ENCODE data around the gene DNAJC13. TPM values are rescaled to one million over a fixed set of nuclear protein-coding genes. Genes with fewer than 3 reads are reported as not detected.

Gene DNAJC13
- total and polyA plus RNA-seq, 12 donors: 7.4 to 50.5 (median 38.4) TPM

GRCh38 chr3:132418916-132419315 lies 1.6 kb downstream of the DNAJC13 start:
- Histone ChIP-seq H3K36me3 (replicated peaks in 1 of 2) (no peaks in the 10 kb centered on the region), H3K27me3 (no peaks in the 10 kb centered on the region), H3K27ac (peak overlapping the region in 1 of 5 donors; percentile 93), H3K4me1 (replicated peaks in 1 of 2) (peaks cover 5 to 33% of the 10 kb centered on the region in 2 donors), H3K9me3 (replicated peaks in 1 of 3) (no peaks in the 10 kb centered on the region), H3K4me3 (peak overlapping the region in 1 of 4 donors; percentile 82)
- intact Hi-C loops (cut with DNase I): no loop called here
- no peak for DNase-seq
- TF ChIP-seq POLR2A (IDR thresholded peaks at IDR 0.05): no peak
- TF ChIP-seq CTCF (IDR thresholded peaks at IDR 0.05): no peak
- WGBS, 4 donors: 17 to 20% (median 19%) methylated on average over 4 of the region's 4 CpGs

DNA sequence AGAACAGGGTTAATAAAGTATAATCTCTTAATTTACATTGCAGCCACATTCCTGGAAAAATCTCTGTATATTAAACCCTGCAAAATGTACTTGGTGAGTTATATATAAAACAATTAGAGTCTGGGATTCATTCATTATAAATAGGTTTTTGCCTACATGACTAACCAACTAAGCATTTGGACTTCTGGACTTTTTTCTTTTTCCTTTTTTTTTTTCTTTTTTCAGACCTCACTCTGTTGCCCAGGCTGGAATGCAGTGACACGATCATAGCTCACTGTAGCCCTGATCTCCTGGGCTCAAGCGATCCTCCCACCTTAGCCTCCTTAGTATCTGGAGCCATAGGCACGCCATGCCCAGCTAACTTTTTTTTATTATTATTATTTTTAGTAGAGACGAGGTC lies 4.5 kb downstream of the DNAJC13 start:
- H3K27ac ChIP-seq: no peak overlapping the region
- peak in 1 of 7 donors; percentile 8 for DNase-seq
- no peaks in the 10 kb centered on the region for H3K9me3 ChIP-seq (replicated peaks in 1 of 3)
- WGBS, 4 donors: 82 to 87% (median 84%) methylated on average over 4 of the region's 4 CpGs
- TF ChIP-seq POLR2A (IDR thresholded peaks at IDR 0.05) (no peak), CTCF (IDR thresholded peaks at IDR 0.05) (no peak)
- intact Hi-C loops (cut with DNase I): no loop called here
- H3K36me3 ChIP-seq (replicated peaks in 1 of 2): no peaks in the 10 kb centered on the region
- H3K4me3 ChIP-seq: no peak overlapping the region
- H3K27me3 ChIP-seq: no peaks in the 10 kb centered on the region
- H3K4me1 ChIP-seq (replicated peaks in 1 of 2): peaks cover 5 to 37% of the 10 kb centered on the region in 2 donors

- Histone ChIP-seq H3K36me3 (replicated peaks in 1 of 2) (no peaks in the 10 kb centered on the region), H3K27ac (no peak overlapping the region), H3K27me3 (no peaks in the 10 kb centered on the region), H3K4me1 (replicated peaks in 1 of 2) (peaks cover 5 to 37% of the 10 kb centered on the region in 2 donors), H3K9me3 (replicated peaks in 1 of 3) (no peaks in the 10 kb centered on the region), H3K4me3 (no peak overlapping the region)
- WGBS, 4 donors: 91 to 98% (median 95%) methylated on average over 1 of the region's 1 CpG
- intact Hi-C loops (cut with DNase I): no loop called here
- TF ChIP-seq POLR2A (IDR thresholded peaks at IDR 0.05): no peak
- no peak for TF ChIP-seq CTCF (IDR thresholded peaks at IDR 0.05)
- DNase-seq: no peak
These were observed 5.2 kb downstream of the DNAJC13 start for GRCh38 chr3:132422531-132422930.

DNA sequence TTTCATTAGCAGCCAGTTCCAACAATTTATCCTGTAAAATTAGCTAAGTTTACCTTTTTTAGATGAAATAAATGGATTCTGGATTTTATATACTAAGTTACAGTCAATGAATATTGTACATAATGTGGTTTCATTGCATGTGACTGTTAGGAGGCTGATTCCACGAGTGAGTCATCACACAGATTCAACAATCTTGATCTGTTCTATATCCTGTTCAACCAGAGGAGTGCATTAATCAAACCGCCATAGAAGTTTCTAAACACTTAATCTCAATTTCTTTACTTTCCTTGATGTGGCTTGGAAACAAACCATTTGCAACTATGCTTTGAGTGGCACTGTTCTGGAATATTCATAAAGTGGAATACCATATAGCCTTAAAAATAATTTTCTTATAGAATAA lies 15.3 kb downstream of the DNAJC13 start:
- Histone ChIP-seq H3K27ac (no peak overlapping the region), H3K9me3 (replicated peaks in 1 of 3) (no peaks in the 10 kb centered on the region), H3K4me1 (replicated peaks in 1 of 2) (peaks cover 12 to 27% of the 10 kb centered on the region in 2 donors), H3K36me3 (replicated peaks in 1 of 2) (no peaks in the 10 kb centered on the region), H3K4me3 (no peak overlapping the region), H3K27me3 (no peaks in the 10 kb centered on the region)
- intact Hi-C loops (cut with DNase I): no loop called here
- TF ChIP-seq CTCF (IDR thresholded peaks at IDR 0.05): no peak
- DNase-seq: peak in 1 of 7 donors; percentile 11
- WGBS, 4 donors: 27 to 39% (median 31%) methylated on average over 2 of the region's 2 CpGs
